GM20431 (cell line): ENCODE measurements around the gene COPRS.
"Not testable (repeated sequence)": the region's sequence is repeated elsewhere in the genome, so short reads cannot be mapped to it uniquely, and the experiment has no call there.

Experiments
- in situ Hi-C: fragments of 300-500 bp; cut with MseI, MboI; formaldehyde crosslinking; loops from one replicate; pipeline ENCODE4 v1.15.0; 2020; ENCODE audit warnings: low sequenced_read_pairs; ENCODE audit not compliant: unreplicated experiment

COPRS gene

GRCh38 chr17:31853911-31854470 lies 5.1 kb downstream of the COPRS start:
- in situ Hi-C loops: no loop called here

GRCh38 chr17:31845291-31845690 lies 13.8 kb downstream of the COPRS start:
- in situ Hi-C loops: loop anchor here (10.0 kb wide), 2 partner anchors 290 to 410 kb away; no protein-coding TSS in a partner anchor

DNA sequence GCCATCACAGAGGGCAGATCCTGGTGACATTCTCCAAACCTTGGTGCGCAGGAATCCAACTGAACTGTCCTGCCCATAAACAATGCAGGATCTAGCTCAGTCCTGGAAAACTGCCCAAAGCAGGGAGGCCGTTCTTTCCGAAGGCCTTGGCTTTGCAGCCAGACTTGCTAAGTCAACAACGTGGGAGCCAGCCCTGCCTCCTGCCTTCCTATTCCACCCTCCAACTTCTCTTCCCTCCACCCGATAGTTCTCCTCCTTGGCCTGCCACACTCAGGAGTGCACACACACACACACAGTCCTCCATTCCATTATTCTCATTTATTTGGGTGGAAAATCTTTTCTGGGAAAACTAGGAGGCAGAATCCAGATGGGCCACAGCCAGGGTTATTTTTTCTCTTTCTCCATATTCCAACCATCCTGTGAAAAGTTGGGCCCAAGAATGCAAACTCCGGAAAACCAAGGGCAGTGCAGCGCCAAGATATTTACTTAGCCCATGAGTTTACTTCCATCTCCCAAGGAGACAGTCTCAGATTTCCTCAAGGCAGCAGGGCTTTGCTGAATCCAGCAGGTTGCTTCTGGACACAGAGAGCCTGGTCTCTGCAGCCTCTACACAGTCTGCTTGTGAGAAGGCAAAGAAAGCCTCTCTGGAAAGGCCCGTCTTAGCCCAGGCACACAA lies 15.8 kb downstream of the COPRS start:
- in situ Hi-C loops: loop anchor here (10.0 kb wide), 2 partner anchors 288 to 408 kb away; no protein-coding TSS in a partner anchor

DNA sequence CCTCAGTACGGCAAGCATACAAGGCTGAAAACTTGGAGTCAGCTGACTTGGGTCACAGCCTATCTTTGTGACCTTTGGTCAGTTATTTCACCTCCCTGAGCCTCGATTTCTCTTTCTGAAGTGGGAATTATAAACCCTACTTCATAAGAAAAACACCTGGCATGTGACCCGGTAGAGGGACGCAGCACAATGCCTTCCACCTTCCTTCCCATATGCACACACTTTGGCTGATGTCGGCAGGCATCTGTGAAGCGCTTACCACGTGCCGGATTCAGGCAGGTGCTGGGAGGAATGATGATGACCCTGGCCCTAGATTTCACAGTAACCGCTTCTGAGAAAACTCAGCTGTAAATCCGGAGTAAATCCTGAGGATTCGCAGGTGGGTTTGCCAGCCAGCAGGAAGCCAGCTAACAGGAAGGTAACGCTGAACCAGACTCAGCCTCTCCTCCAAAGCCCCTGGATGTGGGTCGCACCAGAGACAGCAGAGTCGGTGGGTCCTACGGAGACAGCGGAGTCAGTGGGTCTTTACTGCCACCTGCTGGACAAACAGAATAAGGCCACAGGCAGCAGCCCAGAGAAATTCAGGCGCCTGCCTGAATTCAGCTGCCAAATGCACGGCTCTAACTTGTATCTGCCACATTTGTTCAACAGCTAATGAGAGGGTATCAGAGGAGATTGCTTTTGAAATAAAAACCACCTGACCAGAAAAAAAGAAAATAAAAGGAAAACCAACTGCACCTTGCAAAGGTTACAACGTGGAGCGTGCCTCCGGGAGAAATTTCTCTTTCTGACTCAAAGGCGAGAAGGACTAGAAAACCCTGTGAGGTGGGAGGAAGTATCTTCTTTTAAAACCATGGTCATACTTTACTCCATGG lies 16.6 kb downstream of the COPRS start:
- in situ Hi-C loops: loop anchor here (10.0 kb wide), 2 partner anchors 288 to 408 kb away; no protein-coding TSS in a partner anchor

GRCh38 chr17:31841850-31842194 lies 17.2 kb downstream of the COPRS start:
- in situ Hi-C loops: loop anchor here (10.0 kb wide), 2 partner anchors 287 to 407 kb away; no protein-coding TSS in a partner anchor

- in situ Hi-C loops: no loop called here
Observed at GRCh38 chr17:31838636-31839225, 20.3 kb downstream of the COPRS start.

DNA sequence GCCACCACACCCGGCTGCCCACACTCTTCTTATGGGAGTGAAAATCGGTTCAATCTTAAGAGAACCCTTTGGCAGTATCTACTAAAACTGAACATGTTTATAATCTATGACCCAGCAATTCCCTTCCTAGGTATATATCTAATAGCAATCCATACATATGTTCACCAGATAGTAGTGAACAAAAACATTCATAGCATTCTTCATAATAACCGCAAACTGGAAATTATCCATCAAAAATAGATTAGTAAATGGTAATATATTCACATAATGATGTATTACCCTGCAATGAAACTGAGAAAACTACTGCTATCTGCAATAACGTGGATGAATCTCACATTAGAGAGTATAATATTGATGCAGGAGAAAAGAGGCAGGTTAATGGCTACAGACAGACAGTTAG lies 23.1 kb downstream of the COPRS start:
- in situ Hi-C loops: no loop called here

- in situ Hi-C loops: no loop called here
Observed at GRCh38 chr17:31834448-31834847, 24.6 kb downstream of the COPRS start.

DNA sequence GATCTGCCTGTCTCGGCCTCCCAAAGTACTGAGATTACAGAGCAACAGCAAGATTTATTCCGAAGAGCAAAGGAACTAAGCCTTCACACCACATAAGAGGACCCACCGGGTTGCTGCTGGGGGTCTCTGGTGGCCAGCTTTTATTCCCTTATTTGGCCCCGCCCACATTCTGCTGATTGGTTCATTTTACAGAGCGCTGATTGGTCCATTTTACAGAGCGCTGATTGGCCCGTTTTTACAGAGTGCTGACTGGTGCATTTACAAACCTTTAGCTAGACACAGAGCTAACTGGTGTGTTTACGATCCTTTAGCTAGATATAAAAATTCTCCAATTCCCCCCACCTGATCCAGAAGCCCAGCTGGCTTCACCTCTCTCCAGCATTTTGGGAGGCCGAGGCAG lies 26.3 kb downstream of the COPRS start:
- in situ Hi-C loops: no loop called here

DNA sequence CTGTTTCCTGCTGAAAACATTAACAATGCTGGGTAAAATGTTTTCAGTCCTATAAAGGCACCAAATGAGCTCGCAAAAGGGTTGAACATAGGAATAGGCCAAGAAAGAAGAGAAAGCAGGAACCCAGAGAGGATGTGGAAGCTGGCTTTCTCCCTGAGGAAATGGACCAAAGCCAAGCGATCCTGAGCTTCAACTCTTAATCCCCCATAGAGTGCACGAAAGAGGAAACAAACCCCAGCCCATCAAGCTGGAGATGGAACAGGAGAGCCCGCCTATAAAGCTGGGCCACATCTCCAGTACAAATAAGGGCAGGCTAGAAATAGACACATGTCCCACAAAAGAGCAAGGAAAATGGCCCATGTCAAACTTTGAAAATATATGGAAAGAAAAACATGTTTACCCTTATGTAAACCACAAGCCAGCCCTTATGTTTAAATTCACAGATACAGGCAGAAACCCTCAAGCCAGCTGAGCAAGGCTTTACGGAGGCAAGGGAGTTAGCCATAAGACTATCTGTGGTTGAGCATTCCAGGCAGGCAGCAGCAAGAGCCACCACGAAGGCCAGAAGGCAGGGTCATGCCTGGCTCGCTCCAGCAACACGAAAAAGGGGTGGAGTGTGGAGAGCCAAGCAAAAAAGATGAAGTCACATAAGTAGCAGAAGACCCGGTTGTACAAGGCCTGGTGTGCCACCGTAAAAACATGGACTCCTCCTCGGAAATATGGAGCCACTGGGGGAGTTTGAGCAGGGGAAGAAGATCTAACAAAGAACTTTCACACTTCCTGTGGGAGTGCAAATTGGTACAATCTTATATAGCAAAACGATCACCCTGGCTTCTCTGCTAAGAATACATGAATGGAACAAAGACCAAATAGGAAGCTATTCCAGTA lies 27.8 kb downstream of the COPRS start:
- in situ Hi-C loops: no loop called here

GRCh38 chr17:31829649-31830048 lies 29.4 kb downstream of the COPRS start:
- in situ Hi-C loops: no loop called here

- in situ Hi-C loops: not testable (repeated sequence)
Observed at GRCh38 chr17:31828955-31829354, 30.1 kb downstream of the COPRS start.

DNA sequence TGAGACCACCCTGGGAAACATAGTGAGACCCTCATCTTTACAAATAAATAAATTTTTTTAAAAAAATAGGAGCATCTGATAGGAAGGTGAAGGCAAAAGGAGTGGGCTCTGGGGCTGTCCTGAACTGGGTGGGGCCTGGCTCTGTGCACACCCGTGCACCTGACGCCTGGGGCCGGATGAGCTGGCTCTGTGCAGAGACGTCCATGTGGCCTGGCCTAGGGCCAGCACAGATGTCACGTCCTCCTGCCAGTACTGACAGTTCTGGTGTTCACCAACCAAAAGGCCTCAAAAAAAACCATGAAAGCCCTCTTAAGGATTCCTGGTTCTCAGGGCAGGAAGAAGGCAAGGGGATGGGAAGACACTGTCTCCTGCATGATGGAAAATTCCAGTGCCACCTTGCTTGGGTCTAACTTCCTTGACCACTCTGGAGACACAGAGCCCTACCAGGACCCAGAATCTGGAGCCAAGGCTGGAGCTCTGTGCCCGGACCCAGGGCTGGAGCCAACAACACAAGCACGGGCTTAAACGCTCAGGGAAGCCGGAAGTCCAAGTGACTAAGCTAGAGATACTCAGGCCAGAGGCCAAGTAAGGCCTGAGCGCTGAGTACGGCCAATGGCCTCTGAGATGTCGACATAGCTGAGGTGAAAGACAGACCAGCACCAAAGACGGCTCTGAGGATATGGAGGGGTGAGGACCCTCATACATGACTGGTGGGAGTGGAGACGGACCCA lies 32.9 kb downstream of the COPRS start:
- in situ Hi-C loops: no loop called here

DNA sequence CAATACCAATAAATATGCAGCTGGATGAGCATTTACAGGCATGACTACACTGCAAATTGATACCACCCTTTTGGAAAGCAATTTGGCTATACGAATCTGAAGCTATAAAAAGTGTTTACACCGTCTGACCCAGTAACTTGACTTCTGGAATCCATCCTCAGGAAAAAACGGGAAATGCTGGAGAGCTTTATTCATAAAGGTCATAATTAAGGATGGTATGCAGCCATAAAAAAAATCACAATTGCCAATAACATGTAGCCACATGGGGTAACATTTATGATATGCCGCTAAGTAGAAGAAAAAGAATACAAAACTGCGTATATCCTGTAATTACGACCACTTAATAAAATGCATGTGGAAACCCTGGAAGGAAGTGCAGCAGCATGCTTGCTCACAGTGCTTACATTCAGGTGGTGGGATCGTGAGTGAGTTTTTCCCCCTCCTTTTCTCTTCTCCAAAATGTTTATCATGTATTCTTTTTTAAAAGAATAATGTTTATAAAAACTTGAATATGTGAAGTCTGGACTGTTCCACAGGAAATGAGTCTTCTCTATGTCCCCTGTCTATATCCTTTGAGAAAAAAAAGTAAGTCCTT lies 34.2 kb downstream of the COPRS start:
- in situ Hi-C loops: no loop called here

DNA sequence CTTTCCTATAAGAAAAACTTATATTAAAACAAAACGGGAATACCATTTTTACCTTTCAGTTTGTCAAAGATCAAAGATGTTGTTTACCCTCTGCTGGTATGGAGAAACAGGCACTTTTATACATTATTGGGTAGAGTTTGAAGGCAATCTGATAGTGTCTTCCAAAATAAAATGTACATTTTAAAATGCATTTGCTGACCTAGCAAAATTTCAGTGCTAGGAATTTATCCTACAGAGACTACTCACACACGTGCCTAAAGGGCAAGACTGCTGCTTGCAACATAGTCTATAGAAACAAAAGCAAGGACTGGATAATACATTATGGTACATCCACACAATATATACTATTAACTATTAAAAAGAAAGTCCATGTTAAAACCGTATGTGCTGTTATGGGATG lies 36.0 kb downstream of the COPRS start:
- in situ Hi-C loops: no loop called here

DNA sequence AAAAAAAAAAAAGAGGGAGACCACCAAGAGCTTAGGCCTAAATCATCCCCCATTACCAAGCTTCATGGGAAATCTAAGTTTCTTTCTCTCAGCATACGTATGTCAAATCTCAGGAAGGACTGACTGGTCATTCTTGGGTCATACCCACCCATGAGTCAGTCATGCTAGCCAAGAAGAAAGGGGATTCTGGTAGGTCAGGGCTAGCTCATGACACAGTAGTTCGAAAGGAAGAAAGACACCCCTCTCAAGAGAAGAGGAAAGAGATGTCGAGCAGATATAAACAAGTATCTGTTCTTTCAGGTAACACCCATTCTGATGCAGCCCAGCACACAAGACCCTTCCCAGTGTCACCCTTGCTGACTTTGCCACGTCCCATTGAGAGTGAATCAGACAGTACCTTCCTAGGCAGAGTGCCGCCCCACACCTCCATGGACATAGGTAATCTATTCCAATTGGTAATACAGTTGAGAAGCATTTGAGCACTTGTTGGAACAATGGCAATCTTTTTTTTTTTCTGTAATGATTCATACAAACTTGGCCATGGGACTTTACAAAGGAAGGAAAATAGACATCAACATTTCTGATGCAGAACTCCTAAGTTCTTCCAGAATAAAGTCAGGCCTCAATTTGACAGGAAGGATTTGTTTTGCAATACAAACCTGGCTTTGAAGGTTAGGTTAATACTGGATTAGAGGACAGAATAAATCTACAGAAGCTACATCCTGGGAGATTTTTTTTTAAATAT lies 38.2 kb downstream of the COPRS start:
- in situ Hi-C loops: no loop called here

DNA sequence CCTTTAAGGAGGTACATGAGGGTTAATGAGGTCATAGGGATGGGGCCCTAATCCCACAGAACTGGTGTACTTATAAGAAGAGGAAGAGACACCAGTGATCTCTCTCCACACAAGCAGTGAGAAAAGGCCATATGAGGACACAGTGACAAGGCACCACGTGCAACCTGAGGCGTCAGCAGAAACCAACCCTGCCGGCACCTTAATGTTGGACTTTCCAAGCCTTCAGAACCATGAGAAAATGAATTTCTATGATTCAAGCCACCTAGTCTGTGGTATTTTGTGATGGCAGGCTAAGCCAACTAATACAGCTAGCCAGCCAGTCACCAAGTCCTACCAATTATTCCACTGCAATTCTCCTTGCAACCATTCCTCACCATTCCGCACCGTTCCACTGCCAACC lies 39.5 kb downstream of the COPRS start:
- in situ Hi-C loops: no loop called here

DNA sequence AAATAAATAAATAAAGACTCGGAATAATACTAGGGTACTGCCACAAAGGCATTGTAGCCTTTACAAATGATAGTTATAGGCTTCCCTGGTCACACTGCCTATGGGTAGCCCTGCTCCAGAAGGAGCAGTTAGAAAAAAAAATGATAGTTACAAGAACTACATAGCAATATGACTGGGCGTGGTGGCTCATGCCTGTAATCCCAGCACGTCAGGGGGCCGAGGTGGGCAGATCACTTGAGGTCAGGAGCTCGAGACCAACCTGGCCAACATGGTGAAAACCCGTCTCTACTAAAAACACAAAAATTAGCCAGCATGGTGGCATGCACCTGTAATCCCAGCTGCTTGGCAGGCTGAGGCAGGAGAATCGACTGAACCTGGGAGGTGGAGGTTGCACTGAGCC lies 40.2 kb downstream of the COPRS start:
- in situ Hi-C loops: not testable (repeated sequence)
